Measurements from ENCODE around the gene ZMYM5. TPM values are rescaled to one million over a fixed set of nuclear protein-coding genes. Genes with fewer than 3 reads are reported as not detected.
"Not testable (repeated sequence)": the region's sequence is repeated elsewhere in the genome, so short reads cannot be mapped to it uniquely, and the experiment has no call there.

Gene ZMYM5
- total RNA-seq, 1 experiment from 2014 or later: 16.7 TPM

- Mint-ChIP-seq H3K9me3 (ENCODE audit: unreplicated experiment) (no peaks in the 10 kb centered on the region), H3K27me3 (ENCODE audit: insufficient read depth, unreplicated experiment) (no peaks in the 10 kb centered on the region), H3K4me3 (ENCODE audit: unreplicated experiment) (no peak overlapping the region), H3K4me1 (ENCODE audit: low read depth, unreplicated experiment) (peaks cover 31% of the 10 kb centered on the region), H3K36me3 (ENCODE audit: insufficient read depth, unreplicated experiment) (peaks cover 10% of the 10 kb centered on the region), H3K27ac (ENCODE audit: unreplicated experiment) (peak overlapping the region; percentile 99)
- no peak for DNase-seq
- intact Hi-C loops (cut with micrococcal nuclease; ENCODE audit: unreplicated experiment): loop anchor here (2.0 kb wide), 1 partner anchor 15 kb away; no protein-coding TSS in a partner anchor
- no TSS peak for BruUV-seq (replicated peaks)
- ChIA-PET POLR2A (no interaction called here), CTCF (no interaction called here)
- TF ChIP-seq CTCF (IDR thresholded peaks at IDR 0.05; ENCODE audit: insufficient read depth in 1 of 2, low read depth in 1 of 2, low read length in 1 of 2, severe bottlenecking in 1 of 2, unreplicated experiment in 1 of 2): no peak
- no peaks in the 10 kb centered on the region for H3K36me3 ChIP-seq (ENCODE audit: control insufficient read depth, insufficient read depth, low read length)
- H3K4me1 ChIP-seq: peaks cover 48% of the 10 kb centered on the region
- H3K9me3 ChIP-seq: no peaks in the 10 kb centered on the region
- no peaks in the 10 kb centered on the region for H3K27me3 ChIP-seq (replicated peaks; ENCODE audit: control insufficient read depth, insufficient read depth, low read length)
- H3K4me3 ChIP-seq (ENCODE audit: low read depth, low read length): no peak overlapping the region
These were observed 67.5 kb downstream of the ZMYM5 start for GRCh38 chr13:19795956-19796355.

GRCh38 chr13:19794631-19795030, 68.8 kb downstream of the ZMYM5 start:
- peaks cover 10% of the 10 kb centered on the region for H3K36me3 Mint-ChIP-seq (ENCODE audit: insufficient read depth, unreplicated experiment)
- peak overlapping the region; percentile 99 for H3K27ac Mint-ChIP-seq (ENCODE audit: unreplicated experiment)
- H3K4me1 Mint-ChIP-seq (ENCODE audit: low read depth, unreplicated experiment): peaks cover 32% of the 10 kb centered on the region
- peak overlapping the region; percentile 69 for H3K4me3 Mint-ChIP-seq (ENCODE audit: unreplicated experiment)
- H3K9me3 Mint-ChIP-seq (ENCODE audit: unreplicated experiment): no peaks in the 10 kb centered on the region
- no TSS peak for BruUV-seq (replicated peaks)
- intact Hi-C loops (cut with micrococcal nuclease; ENCODE audit: unreplicated experiment): loop anchor here (1.0 to 2.0 kb wide), 3 partner anchors 12 to 70 kb away; partner anchors contain the start of gene PSPC1
- no peaks in the 10 kb centered on the region for H3K27me3 Mint-ChIP-seq (ENCODE audit: insufficient read depth, unreplicated experiment)
- peak; percentile 90 to 92 for DNase-seq
- peaks cover 49% of the 10 kb centered on the region for H3K4me1 ChIP-seq
- no peak for TF ChIP-seq CTCF (IDR thresholded peaks at IDR 0.05; ENCODE audit: insufficient read depth in 1 of 2, low read depth in 1 of 2, low read length in 1 of 2, severe bottlenecking in 1 of 2, unreplicated experiment in 1 of 2)
- POLR2A ChIA-PET: interaction anchor here (0.6 kb wide), 2 partner anchors 16 to 69 kb away, joined by 3 read pairs; no protein-coding TSS in a partner anchor
- no peak overlapping the region for H3K4me3 ChIP-seq (ENCODE audit: low read depth, low read length)
- CTCF ChIA-PET: no interaction called here
- H3K27me3 ChIP-seq (replicated peaks; ENCODE audit: control insufficient read depth, insufficient read depth, low read length): no peaks in the 10 kb centered on the region
- H3K36me3 ChIP-seq (ENCODE audit: control insufficient read depth, insufficient read depth, low read length): no peaks in the 10 kb centered on the region
- H3K9me3 ChIP-seq: no peaks in the 10 kb centered on the region

GRCh38 chr13:19791953-19792537, 71.4 kb downstream of the ZMYM5 start:
- Histone ChIP-seq H3K27me3 (replicated peaks; ENCODE audit: control insufficient read depth, insufficient read depth, low read length) (no peaks in the 10 kb centered on the region), H3K9me3 (no peaks in the 10 kb centered on the region), H3K36me3 (ENCODE audit: control insufficient read depth, insufficient read depth, low read length) (no peaks in the 10 kb centered on the region), H3K4me1 (peaks cover 49% of the 10 kb centered on the region), H3K4me3 (ENCODE audit: low read depth, low read length) (no peak overlapping the region)
- H3K4me1 Mint-ChIP-seq (ENCODE audit: low read depth, unreplicated experiment): peaks cover 30% of the 10 kb centered on the region
- peaks cover 10% of the 10 kb centered on the region for H3K36me3 Mint-ChIP-seq (ENCODE audit: insufficient read depth, unreplicated experiment)
- no peak for TF ChIP-seq CTCF (IDR thresholded peaks at IDR 0.05; ENCODE audit: insufficient read depth in 1 of 2, low read depth in 1 of 2, low read length in 1 of 2, severe bottlenecking in 1 of 2, unreplicated experiment in 1 of 2)
- no peak overlapping the region for H3K27ac Mint-ChIP-seq (ENCODE audit: unreplicated experiment)
- H3K9me3 Mint-ChIP-seq (ENCODE audit: unreplicated experiment): no peaks in the 10 kb centered on the region
- CTCF ChIA-PET: no interaction called here
- no peak overlapping the region for H3K4me3 Mint-ChIP-seq (ENCODE audit: unreplicated experiment)
- POLR2A ChIA-PET: no interaction called here
- BruUV-seq (replicated peaks): no TSS peak
- DNase-seq: peak; percentile 50 to 55
- intact Hi-C loops (cut with micrococcal nuclease; ENCODE audit: unreplicated experiment): no loop called here
- H3K27me3 Mint-ChIP-seq (ENCODE audit: insufficient read depth, unreplicated experiment): no peaks in the 10 kb centered on the region

- BruUV-seq (replicated peaks): TSS peak; percentile 97
- H3K27me3 ChIP-seq (replicated peaks; ENCODE audit: control insufficient read depth, insufficient read depth, low read length); H3K9me3 Mint-ChIP-seq (ENCODE audit: unreplicated experiment); H3K4me1 ChIP-seq; H3K27me3 Mint-ChIP-seq (ENCODE audit: insufficient read depth, unreplicated experiment); H3K36me3 ChIP-seq (ENCODE audit: control insufficient read depth, insufficient read depth, low read length); H3K9me3 ChIP-seq: not testable (repeated sequence)
- ChIA-PET POLR2A (interaction anchor here (0.6 to 1.9 kb wide), 2 partner anchors 81 to 193 kb away, joined by 3 to 11 read pairs; partner anchors contain the start of gene ZMYM5), CTCF (interaction anchor here (0.5 to 0.7 kb wide), 2 partner anchors 35 to 180 kb away, joined by 3 to 6 read pairs; no protein-coding TSS in a partner anchor)
- peaks cover 26% of the 10 kb centered on the region for H3K36me3 Mint-ChIP-seq (ENCODE audit: insufficient read depth, unreplicated experiment)
- peak within 1 kb of the TSS; percentile 93 for H3K27ac Mint-ChIP-seq (ENCODE audit: unreplicated experiment)
- peaks cover 12% of the 10 kb centered on the region for H3K4me1 Mint-ChIP-seq (ENCODE audit: low read depth, unreplicated experiment)
- peak within 1 kb of the TSS; percentile 81 for H3K4me3 ChIP-seq (ENCODE audit: low read depth, low read length)
- peak; percentile 95 to 97 for DNase-seq
- intact Hi-C loops (cut with micrococcal nuclease; ENCODE audit: unreplicated experiment): loop anchor here (1.0 to 2.0 kb wide), 3 partner anchors 11 to 174 kb away; no protein-coding TSS in a partner anchor
- H3K4me3 Mint-ChIP-seq (ENCODE audit: unreplicated experiment): peak within 1 kb of the TSS; percentile 94
These were observed 80.4 kb downstream of the ZMYM5 start, which contains the start of gene PSPC1 for GRCh38 chr13:19782727-19783682. Gene PSPC1 (minus strand): TSS chr13:19782945. CDS start chr13:19782757, 188 bp downstream.
